Hematopoietic multipotent progenitor cell treated with erythropoietin and hydrocortisone succinate and interleukin-3 and kit ligand, for 15 days (in vitro differentiated cells): ENCODE data around the gene SOHLH2.

Experiments used
- DNase-seq: peaks from one replicate; pipeline ENCODE4 v3.0.0-alpha.2; 2015; ENCODE audit warnings: low spot score

Gene SOHLH2

GRCh38 chr13:36214163-36214921, at the start of gene SOHLH2:
SOHLH2 (minus strand) TSS chr13:36214556; CDS start chr13:36214526, 30 bp downstream.
- no peak for DNase-seq

- no peak for DNase-seq
These were observed 47.6 kb upstream of the SOHLH2 start for GRCh38 chr13:36261976-36262375.

- no peak for DNase-seq
These were observed 46.7 kb upstream of the SOHLH2 start for GRCh38 chr13:36261011-36261410.

GRCh38 chr13:36259361-36260137, 45.2 kb upstream of the SOHLH2 start:
- DNase-seq: no peak

GRCh38 chr13:36258831-36259230, 44.5 kb upstream of the SOHLH2 start:
- DNase-seq: no peak

- no peak for DNase-seq
These were observed 37.2 kb upstream of the SOHLH2 start for GRCh38 chr13:36251526-36251925.

- DNase-seq: no peak
These were observed 36.7 kb upstream of the SOHLH2 start for GRCh38 chr13:36251017-36251416.

GRCh38 chr13:36248700-36249099, 34.3 kb upstream of the SOHLH2 start:
- no peak for DNase-seq

- no peak for DNase-seq
These were observed 30.6 kb upstream of the SOHLH2 start for GRCh38 chr13:36244990-36245389.

GRCh38 chr13:36244073-36244472, 29.7 kb upstream of the SOHLH2 start:
- DNase-seq: no peak

GRCh38 chr13:36242761-36243160, 28.4 kb upstream of the SOHLH2 start:
- no peak for DNase-seq

GRCh38 chr13:36231236-36231635, 16.9 kb upstream of the SOHLH2 start:
- DNase-seq: no peak

- no peak for DNase-seq
These were observed 10.4 kb upstream of the SOHLH2 start for GRCh38 chr13:36224730-36225129.

GRCh38 chr13:36219883-36220282, 5.5 kb upstream of the SOHLH2 start:
- no peak for DNase-seq

GRCh38 chr13:36217456-36217855, 3.1 kb upstream of the SOHLH2 start:
- DNase-seq: no peak

- no peak for DNase-seq
These were observed 1.6 kb downstream of the SOHLH2 start for GRCh38 chr13:36212789-36213188.

- DNase-seq: no peak
These were observed 2.8 kb downstream of the SOHLH2 start for GRCh38 chr13:36211567-36211966.

- DNase-seq: no peak
These were observed 3.6 kb downstream of the SOHLH2 start for GRCh38 chr13:36210738-36211137.

- DNase-seq: no peak
These were observed 6.7 kb downstream of the SOHLH2 start for GRCh38 chr13:36207672-36208071.

- no peak for DNase-seq
These were observed 21.1 kb downstream of the SOHLH2 start for GRCh38 chr13:36193151-36193855.

GRCh38 chr13:36192166-36192565, 22.2 kb downstream of the SOHLH2 start:
- no peak for DNase-seq

- DNase-seq: no peak
These were observed 23.6 kb downstream of the SOHLH2 start for GRCh38 chr13:36190771-36191170.

- DNase-seq: no peak
These were observed 25.9 kb downstream of the SOHLH2 start for GRCh38 chr13:36188441-36188840.
